Muscle of arm (tissue), 12 donors: ENCODE data around the gene PRKAR1B. TPM values are rescaled to one million over a fixed set of nuclear protein-coding genes. Genes with fewer than 3 reads are reported as not detected.

Source experiments
- DNase-seq: peaks from one replicate; pipeline ENCODE4 v3.0.0-alpha.2; 2013
- polyA plus RNA-seq, 12 donors: library from polyadenylated mRNA; unstranded; fragments of 120-200 nt; gene quantifications; one replicate each; pipeline ENCODE4 v1.2.1, GENCODE V29; 2013; ENCODE audit not compliant: insufficient read length in 12 of 12

PRKAR1B gene
- polyA plus RNA-seq, 12 donors: 24.3 to 65.7 (median 26.8) TPM; not detected in 1

DNA sequence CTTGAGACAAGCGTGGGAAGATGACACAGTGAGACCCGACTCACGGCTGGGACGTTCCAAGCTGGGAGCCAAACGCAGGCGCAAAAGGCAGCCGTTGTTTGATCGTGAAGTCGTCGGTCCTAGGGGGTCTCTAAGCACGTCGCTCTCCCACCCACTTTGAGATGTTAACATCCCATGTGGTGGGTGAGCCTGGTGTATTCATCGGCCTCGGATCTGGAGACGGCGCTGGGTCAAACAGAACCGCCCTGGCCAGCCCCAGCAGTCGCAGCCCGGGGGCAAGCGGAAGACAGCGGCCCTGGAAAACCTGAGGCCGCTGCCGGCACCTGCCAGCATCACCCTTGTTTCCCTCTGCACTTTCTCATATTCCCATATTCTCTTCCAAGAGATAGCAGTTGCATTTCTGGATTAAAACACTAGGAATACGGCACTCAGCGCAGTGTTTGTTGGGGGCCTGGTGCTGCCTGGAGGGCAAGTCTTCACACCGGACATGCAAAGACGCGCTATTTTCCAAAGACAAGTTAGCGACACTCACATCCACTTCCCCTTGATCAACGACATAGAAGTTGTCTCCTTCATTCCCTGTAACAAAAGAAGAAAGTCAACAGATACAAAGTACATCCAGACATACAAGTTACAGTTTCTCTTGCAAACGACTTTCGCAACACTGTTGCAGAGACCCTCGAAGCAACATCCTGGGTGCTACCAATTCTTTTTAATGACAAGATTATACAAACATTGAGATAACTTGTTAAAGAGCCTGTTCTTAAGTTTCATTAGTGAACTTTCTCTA lies 121.2 kb downstream of the PRKAR1B start:
- no peak for DNase-seq

DNA sequence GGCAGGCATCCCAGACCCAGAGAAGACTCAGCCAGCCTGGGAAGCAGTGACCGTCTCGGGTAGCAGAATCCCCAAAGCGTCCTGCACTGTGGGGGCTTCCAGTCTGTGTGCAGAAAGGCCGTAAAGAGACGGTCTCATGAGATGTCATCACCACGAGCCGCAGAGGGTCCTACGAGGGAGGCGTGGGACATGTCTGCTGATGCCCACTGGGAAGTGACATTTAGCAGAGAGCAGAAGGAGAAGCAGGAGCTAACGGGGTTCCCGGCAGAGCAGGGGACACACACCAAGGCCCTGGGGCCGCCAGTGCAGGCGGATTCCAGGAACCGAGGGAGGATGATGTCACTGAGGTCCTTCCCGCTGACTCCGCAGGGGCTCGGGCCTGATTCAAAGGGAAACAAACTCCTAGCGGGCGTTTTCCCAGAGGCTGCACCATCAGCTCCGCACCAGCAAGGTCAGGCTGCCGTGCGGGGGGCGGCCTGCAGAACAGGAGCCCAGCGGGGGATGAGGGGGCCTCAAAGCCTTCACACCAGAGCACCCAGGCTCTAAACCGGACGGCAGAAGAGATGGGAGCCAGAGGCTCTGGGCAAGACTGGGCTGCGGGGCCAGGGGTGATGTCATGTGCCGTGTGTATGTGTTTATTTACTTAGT lies 122.1 kb downstream of the PRKAR1B start:
- no peak for DNase-seq

DNA sequence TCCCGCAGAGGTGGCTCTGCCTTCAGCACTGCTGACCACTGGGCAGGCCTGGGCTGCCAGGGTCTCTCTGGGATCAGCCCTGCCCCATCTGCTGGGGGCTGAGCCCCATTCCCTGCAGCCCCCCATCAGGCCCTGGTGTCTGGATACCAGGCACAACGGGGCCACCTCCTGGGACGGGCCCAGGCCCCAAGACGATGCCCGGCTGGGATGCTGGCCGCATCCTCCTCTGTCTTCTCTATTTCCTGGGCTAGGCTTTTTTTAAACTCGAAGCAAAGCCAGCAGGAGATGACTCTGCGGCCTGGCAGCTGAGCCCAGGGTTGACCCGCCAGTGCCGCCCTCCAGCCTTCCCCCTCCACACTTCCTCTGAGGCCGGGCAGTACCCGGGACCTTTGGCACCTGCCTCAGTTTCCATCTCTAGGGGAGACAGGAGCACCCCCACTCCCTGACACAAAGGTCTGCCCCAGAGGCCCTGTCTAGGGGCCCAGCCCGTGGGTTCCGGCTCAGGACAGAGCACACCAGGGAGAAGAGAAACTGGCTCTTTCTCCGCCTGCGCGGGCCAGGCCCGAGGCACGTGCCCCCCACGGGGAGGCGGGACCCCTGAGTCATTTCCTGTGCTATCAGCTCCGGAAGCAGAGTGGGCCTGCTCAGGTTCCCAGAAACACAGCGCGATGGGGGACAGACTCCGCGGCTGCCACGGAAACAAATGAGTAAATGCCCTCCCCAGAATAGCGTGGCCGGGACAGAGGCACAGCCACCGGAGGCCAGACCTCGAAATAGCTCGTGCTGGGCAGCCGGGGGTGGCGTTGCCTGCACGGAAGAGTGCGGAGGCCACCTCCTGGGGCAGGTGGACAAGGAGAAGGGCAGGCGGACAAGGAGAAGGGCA lies 122.8 kb downstream of the PRKAR1B start:
- peak; percentile 52 for DNase-seq

DNA sequence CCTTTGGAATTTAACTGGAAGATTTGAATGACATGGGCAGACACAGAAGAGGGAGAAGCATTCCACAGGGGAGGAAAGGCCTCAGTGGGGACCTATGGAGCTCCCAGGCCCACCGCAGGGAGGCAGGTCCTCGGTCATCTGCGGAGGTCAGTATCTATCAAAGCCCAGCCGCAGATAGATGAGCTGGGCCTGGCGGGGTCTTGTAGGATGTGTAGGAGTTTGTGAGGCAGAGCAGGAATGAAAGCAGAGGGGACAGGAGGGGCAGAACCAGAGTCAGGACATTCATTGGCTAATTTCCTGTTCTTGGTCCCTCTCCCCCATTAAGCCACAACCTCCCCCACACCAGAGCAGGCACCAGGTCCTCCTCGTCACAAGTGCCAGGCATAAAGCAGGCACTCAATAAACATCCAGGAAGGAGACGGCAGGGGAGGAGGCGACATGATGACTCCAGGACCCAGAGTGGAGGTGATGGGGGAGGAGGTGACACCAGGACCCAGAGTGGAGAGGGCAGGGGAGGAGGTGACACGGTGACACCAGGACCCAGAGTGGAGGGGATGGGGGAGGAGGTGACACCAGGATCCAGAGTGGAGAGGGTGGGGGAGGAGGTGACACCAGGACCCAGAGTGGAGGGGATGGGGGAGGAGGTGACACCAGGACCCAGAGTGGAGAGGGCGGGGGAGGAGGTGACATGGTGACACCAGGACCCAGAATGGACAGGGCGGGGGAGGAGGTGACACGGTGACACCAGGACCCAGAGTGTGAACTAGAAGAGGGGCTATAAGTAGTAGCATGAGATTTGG lies 123.7 kb downstream of the PRKAR1B start:
- no peak for DNase-seq

DNA sequence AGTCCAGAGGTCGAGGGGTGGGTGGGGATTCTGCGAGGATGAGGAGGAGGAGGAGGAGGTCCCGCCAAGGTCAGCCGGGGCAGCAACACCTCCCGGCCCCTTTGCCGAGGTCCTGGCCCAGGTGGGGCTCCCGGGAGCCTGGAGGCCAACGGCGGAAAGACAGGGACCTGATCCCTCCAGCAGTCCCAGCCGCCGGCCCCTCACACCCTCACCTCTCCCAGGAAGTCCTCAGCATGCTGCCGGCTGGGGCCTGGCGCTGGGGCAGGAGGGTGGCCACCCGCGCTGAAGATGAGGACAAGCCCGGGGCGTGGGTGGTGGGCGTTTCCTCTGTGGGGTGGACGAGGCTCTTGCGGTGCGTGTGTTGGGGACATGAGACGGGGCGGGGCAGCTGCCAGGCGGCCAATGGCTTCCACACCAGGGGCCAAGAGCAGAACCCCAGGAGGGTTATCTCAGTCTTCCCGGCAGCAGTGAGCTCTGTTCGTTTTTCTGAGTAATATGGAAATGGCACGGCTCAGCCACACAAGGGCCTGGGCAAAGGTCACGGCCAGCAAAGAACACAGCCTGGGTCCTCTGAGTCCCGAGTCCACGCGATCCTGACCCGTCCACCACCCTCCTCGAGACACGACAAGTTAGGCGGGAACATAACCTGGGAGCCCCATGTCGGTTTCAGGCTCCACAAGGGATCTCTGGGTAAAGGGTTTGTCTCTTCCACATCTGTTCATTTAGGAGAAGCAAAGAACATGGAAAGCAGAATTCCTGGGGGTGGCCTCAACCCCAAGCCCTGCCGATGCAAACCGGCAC lies 124.5 kb downstream of the PRKAR1B start:
- no peak for DNase-seq

DNA sequence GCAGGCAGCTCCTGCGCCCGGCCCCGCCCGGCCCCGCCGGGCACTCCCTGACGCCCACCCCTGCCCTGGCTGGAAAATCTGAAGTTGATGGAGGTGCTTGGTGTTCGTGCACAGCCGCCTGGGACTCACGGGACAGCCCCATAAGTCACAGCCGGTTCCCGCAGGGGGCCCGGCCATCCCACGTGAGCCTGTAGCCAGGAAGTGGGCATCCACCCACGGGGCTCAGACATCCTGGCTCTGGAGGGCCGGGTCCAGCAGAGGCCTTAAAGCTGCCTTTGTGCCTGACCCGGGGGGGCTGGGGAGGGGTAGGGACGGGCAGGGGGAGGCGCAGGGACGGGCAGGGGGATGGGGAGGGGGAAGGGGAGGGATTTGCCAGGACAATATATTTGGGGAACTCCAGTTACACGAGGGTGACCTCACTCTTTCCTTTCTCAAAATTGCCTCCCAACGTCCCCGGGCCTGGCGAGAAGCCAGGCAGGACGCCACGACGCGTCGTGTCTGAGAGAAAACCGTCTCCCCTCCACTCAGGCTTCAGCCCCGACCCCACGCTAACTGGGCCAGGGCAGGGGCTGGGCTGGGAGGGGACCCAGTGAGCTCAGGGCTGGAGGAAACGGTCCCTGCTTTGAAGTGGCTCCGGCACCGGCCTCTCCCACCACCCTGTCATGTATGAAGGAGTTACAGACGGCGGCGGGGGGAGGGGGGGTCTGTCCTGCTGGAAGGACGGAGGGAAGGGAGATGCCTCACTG lies 125.3 kb downstream of the PRKAR1B start:
- DNase-seq: peak; percentile 73

DNA sequence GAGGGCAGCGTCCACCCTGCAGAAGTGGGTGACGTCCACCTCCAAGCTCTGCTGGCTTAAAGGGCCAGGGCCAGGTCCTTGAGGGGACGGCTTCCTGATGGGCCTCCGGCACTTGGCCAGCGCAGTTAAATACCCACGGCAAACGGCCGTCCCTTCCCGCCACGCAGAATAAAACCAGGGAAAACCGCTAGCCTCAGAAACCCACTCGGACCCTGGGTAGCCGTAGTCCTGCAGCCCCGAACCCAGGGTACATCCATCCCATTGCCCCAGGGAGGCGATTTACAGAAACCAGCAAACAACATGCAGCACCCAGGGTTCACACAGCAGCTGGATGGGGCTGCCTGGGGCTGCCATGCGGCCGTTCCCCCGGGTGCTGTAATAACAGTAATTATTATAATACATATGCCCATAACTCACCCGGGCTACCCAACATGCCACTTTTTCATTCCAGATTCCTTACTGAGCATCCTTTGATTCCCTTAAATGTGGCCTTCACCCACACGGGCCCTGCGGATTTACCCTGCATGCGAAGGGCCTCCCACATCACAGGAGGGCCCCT lies 126.0 kb downstream of the PRKAR1B start:
- DNase-seq: no peak

DNA sequence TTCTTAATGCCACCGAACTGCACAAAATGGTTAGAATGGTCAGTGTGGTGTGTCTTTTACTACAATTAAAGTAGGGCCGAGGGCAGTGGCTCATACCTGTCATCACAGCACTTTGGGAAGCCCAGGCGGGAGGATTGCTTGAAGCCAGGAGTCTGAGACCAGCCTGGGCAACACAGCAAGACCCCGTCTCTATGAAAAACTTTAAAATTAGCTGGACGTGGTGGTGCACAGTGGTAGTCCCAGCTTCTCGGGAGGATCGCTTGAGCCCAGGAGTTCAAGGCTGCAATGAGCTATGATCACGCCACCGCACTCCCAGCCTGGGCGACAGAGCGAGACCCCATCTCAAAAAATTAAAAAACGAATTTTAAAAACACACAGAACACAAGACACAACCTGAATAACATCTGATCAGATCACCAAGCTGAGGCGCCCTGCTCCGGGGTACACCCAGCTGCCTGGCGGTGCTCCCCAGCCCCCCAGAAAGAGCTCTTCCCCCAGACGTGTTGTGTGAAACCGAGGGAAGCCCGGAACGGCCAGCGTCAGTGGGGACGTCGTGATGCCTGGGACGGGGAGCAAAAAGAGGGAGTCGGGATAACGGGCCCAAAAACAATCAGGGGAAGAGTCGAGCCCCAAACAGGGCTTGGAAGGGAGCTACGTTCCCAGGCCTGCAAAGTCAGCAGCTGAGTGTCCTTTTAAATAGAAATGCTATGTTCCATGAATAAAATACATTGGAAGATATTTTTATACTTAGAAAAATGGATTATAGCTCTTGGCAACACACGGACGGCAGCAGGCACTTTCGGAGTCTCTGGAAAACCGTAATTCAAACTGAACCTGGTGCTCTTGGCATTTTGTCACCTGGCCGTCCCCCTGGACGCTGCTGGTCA lies 126.7 kb downstream of the PRKAR1B start:
- DNase-seq: no peak

DNA sequence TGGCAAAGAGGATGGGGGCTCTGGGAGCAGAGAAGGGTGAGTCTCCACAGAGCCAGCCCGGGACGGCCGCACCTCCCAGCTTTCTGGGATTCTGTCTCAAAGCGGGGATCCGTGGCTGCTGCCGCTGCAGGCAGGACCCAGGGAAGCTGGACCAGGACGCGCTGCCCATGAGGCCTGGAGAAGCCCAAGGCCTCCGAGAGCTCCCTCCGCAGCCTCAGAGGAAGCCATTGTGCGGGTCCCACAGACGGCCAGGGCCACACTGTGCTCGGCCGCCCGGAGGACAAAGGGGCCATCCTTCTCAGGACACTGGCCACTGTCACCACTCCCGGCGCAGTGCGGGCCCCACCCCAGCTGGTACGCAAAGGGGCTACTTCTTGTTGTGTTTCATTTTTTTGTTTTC lies 128.2 kb downstream of the PRKAR1B start:
- no peak for DNase-seq

DNA sequence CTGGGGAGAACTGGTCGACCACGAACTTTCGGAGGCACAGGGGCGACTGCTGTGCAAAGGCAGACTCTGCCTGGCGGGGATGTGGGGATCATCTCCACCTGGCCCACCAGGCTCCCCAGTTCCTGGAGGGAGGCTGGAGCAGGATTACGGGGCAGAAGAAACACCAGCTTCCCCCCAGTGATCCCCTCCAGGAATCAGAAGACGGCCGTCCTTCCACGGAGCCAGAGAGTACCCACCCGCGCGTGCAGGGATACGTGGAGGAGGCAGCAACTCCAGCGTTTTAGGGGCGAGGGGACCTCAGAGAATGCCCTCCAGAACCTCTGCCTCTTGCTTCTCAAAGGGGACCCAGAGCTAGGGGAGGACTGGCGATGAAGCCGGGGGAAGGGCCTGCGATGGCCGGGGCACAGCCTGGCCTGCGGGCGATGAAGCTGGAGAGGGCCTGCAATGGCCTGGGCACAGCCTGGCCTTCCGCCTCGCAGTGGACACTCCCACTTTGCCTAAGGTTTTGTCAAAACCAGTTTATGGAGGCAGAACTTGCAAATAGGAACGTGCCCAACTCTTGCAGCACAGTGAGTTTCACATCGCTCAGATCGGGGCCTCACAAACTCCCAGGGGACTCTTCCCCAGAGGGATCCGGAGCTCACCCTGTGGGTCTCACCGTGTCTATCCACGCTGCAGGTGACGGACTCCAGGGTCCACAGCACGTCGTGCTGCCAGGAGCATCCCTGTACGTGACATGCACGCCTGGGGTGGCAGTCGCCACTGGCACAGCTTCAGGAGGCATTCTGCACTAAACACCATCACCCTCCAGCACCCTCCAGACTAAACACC lies 129.5 kb downstream of the PRKAR1B start:
- DNase-seq: no peak

DNA sequence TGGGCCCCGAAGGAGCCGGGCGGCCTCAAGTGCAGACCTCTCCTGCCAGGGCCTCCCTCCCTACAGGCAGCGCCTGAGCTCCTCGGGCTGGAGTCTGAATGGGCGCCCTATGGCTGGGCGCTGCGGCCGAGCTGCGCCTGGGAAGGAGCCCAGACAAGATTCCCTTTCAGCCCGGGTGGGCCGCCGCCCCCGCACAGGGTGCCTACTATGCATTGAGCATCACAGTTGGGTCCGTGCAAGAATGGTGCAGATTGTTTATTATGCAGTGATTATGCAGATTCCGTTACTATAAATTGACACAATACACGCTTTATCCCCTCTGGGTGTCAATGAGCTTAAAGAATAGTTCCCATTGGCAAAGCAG lies 130.3 kb downstream of the PRKAR1B start:
- DNase-seq: no peak

DNA sequence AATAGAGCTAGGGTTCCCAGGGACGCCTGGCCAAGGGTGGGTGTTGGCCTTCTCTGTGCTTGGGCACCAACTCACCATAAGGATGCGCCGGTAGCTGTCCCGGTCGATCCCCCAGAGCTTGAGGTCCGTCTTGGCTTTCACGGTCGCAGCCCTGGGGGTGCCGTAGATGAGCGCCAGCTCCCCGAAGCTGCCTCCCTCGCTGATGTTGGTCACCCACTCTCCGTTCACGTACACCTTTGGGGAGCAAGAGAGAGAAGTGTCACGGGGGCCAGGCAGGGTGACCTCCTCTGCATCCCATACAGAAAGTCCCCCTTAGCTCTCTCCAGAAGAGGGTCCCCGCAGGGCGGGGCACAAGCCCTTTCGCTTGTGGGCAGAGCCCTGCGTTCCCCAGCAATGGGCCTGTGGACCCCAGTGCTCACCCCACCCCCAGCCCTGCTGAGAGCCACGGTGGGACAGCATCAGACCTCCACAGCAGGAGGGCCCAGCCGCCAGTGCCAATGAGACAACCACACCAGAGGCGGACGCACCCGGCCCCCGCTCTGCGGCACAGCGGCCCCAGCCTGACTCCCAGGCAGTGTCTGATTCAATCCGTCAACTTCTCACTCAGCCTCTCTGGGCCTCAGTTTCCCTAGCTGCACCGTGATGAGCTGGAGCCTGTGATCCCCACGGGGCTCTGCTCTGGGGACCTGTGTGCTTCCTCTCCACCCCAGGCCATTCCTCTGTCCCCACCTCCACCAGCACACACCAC lies 130.8 kb downstream of the PRKAR1B start:
- no peak for DNase-seq

DNA sequence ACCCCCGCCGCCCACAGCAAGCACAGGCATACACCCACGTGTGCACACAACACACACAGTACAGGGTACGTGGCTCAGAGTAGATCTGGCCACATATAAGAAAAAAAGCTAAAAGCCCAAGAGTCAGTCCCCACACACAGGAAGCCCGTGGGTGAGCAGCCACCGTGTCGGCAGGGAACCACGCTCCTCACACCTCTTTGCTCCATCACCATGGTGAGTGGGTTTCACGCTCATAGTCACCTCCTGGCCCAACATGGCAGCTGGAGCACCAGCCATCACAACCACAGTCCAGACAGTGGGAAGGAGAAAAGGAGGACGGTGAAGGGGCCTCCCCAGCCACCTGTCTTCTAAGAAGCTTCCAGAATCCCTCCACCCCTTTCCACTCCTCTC lies 131.5 kb downstream of the PRKAR1B start:
- no peak for DNase-seq

DNA sequence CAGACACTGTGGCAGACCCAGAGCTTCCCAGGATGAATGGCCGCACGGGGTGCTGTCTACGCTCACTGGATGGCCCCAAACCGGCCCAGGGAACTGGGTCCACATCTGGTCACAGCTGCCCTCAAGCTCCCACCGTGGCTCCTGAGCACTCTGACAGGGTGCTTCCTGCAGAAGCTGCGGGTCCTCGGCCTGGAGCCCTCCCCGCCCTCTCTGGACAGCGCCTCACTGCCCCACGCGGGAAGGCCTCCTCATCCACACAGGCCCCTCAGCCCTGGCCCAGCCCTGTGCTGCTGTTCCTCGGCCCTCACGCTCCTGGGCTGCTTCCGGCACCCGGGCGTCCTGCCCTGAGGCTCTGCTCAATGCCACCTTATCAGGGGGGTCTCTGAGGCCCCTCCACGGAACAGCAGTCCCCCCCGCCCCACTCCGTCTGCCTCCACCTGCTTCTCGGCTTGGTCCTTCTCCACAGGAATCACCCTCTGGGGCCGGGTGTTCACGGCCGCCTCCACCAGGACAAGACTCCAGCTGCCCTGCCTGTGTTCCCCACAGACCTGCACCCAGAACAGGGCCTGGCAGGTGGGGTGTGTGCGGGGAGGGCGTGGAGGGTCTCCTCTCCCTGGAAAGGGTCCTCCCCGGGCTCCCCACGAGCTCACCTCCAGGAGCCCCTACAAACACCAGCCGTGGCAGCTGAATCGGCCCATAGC lies 132.0 kb downstream of the PRKAR1B start:
- no peak for DNase-seq

DNA sequence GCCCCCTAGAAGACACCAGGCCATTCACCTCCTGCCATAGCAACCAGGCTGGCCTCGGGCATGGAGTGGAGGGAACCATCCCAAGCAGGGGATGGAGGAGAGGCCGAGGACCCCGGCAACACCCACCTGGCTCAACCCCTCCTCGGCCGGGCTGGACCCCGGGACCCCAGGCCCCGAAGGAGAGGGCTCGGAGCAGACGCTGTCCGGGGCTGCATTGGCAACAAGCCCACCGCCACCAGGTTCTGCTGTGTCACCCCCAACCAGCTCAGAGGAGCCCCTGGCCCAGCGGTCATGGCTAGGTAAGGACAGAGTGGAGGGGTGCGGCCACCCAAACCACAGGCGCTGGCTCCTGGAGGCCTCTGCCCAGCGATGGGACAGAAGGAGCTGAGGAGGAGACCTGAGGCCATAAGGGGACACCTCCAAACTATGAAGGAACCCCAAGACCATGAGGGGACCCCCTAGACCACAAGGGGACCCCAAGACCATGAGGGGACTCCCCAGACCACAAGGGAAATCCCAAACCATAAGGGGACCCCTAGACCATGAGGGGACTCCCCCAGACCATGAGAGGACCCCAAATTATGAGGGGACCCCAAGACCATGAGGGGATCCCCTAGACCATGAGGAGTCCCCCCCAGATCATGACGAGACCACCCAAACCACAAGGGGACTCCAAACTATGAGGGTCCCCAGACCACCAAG lies 132.7 kb downstream of the PRKAR1B start:
- DNase-seq: no peak
